Measurements from ENCODE around the gene COX11. TPM values are rescaled to one million over a fixed set of nuclear protein-coding genes. Genes with fewer than 3 reads are reported as not detected.

The COX11 gene
- total RNA-seq, 2 donors from 2014 or later = 52.6 to 61.7 TPM

- no peak for DNase-seq (ENCODE audit: low spot score)
- TF ChIP-seq, protein P1, sequence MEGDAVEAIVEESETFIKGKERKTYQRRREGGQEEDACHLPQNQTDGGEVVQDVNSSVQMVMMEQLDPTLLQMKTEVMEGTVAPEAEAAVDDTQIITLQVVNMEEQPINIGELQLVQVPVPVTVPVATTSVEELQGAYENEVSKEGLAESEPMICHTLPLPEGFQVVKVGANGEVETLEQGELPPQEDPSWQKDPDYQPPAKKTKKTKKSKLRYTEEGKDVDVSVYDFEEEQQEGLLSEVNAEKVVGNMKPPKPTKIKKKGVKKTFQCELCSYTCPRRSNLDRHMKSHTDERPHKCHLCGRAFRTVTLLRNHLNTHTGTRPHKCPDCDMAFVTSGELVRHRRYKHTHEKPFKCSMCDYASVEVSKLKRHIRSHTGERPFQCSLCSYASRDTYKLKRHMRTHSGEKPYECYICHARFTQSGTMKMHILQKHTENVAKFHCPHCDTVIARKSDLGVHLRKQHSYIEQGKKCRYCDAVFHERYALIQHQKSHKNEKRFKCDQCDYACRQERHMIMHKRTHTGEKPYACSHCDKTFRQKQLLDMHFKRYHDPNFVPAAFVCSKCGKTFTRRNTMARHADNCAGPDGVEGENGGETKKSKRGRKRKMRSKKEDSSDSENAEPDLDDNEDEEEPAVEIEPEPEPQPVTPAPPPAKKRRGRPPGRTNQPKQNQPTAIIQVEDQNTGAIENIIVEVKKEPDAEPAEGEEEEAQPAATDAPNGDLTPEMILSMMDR (IDR thresholded peaks at IDR 0.05) = no peak
- ATAC-seq (ENCODE audit: insufficient number of reproducible peaks, low FRiP score, low read depth) = no peak
- no peak overlapping the region for H3K4me3 ChIP-seq
- H3K9me3 ChIP-seq = no peaks in the 10 kb centered on the region
- H3K27ac ChIP-seq = no peak overlapping the region
- H3K27me3 ChIP-seq (replicated peaks; ENCODE audit: insufficient read depth) = no peaks in the 10 kb centered on the region
- H3K36me3 ChIP-seq = peaks cover 38% of the 10 kb centered on the region
- no peaks in the 10 kb centered on the region for H3K4me1 ChIP-seq (ENCODE audit: control insufficient read depth in 1 of 2, low read depth in 2 of 2)
Measured at GRCh38 chr17:54932711-54933110, 35.7 kb downstream of the COX11 start.

GRCh38 chr17:54927525-54927924 lies 40.9 kb downstream of the COX11 start:
- TF ChIP-seq, protein P1 (IDR thresholded peaks at IDR 0.05) = no peak
- no peaks in the 10 kb centered on the region for H3K9me3 ChIP-seq
- DNase-seq (ENCODE audit: low spot score) (no peak), ATAC-seq (ENCODE audit: insufficient number of reproducible peaks, low FRiP score, low read depth) (no peak)
- H3K27me3 ChIP-seq (replicated peaks; ENCODE audit: insufficient read depth) = no peaks in the 10 kb centered on the region
- H3K36me3 ChIP-seq = peaks cover 5% of the 10 kb centered on the region
- no peak overlapping the region for H3K27ac ChIP-seq
- no peak overlapping the region for H3K4me3 ChIP-seq
- H3K4me1 ChIP-seq (ENCODE audit: control insufficient read depth in 1 of 2, low read depth in 2 of 2) = no peaks in the 10 kb centered on the region

- no peaks in the 10 kb centered on the region for H3K9me3 ChIP-seq
- H3K27ac ChIP-seq = no peak overlapping the region
- DNase-seq (ENCODE audit: low spot score) = no peak
- no peak for ATAC-seq (ENCODE audit: insufficient number of reproducible peaks, low FRiP score, low read depth)
- H3K4me1 ChIP-seq (ENCODE audit: control insufficient read depth in 1 of 2, low read depth in 2 of 2) = no peaks in the 10 kb centered on the region
- TF ChIP-seq, protein P1 (IDR thresholded peaks at IDR 0.05) = no peak
- no peaks in the 10 kb centered on the region for H3K27me3 ChIP-seq (replicated peaks; ENCODE audit: insufficient read depth)
- no peaks in the 10 kb centered on the region for H3K36me3 ChIP-seq
- H3K4me3 ChIP-seq = no peak overlapping the region
Measured at GRCh38 chr17:54924405-54924804, 44.0 kb downstream of the COX11 start.

DNA sequence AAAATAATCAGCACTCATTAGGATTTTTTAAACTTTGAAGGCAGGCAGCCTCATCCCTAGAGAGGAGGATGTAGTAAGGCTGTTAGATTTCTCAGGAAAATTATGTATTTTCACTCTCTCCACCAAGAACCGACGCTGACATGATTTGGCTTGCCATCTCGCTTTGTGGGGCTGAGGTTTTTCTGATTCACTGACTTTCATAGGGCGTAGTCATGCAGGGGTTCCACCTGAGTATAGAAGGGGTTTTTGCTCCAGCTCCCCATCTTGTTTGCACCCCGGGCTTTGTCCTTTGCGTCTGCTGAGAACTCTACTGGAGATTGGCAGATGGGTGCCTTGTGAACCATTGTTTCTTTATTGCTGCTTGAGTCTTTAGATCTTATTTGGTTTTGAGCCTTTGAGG lies 47.6 kb downstream of the COX11 start:
- peaks cover 18% of the 10 kb centered on the region for H3K36me3 ChIP-seq
- ATAC-seq (ENCODE audit: insufficient number of reproducible peaks, low FRiP score, low read depth) = no peak
- H3K27ac ChIP-seq = no peak overlapping the region
- TF ChIP-seq, protein P1 (IDR thresholded peaks at IDR 0.05) = no peak
- no peak overlapping the region for H3K4me3 ChIP-seq
- H3K27me3 ChIP-seq (replicated peaks; ENCODE audit: insufficient read depth) = no peaks in the 10 kb centered on the region
- no peaks in the 10 kb centered on the region for H3K4me1 ChIP-seq (ENCODE audit: control insufficient read depth in 1 of 2, low read depth in 2 of 2)
- no peak for DNase-seq (ENCODE audit: low spot score)
- peaks cover 7% of the 10 kb centered on the region for H3K9me3 ChIP-seq

- Histone ChIP-seq H3K4me3 (no peak overlapping the region), H3K27ac (no peak overlapping the region), H3K27me3 (replicated peaks; ENCODE audit: insufficient read depth) (no peaks in the 10 kb centered on the region), H3K36me3 (peaks cover 27% of the 10 kb centered on the region), H3K9me3 (peaks cover 7% of the 10 kb centered on the region), H3K4me1 (ENCODE audit: control insufficient read depth in 1 of 2, low read depth in 2 of 2) (no peaks in the 10 kb centered on the region)
- ATAC-seq (ENCODE audit: insufficient number of reproducible peaks, low FRiP score, low read depth) = no peak
- TF ChIP-seq, protein P1 (IDR thresholded peaks at IDR 0.05) = no peak
- no peak for DNase-seq (ENCODE audit: low spot score)
Measured at GRCh38 chr17:54919425-54919824, 49.0 kb downstream of the COX11 start.
